Astrocyte (in vitro differentiated cells and primary cell): Measurements from ENCODE around the gene DCTN5.

Source experiments
- CTCF ChIP-seq: IDR thresholded peaks from 2 replicates; pipeline ENCODE4 v1.5.1; 2011; ENCODE audit warnings: low read depth, mild to moderate bottlenecking, inconsistent platforms, low read length, moderate library complexity; ENCODE audit not compliant: insufficient read depth
- EZH2 ChIP-seq: IDR thresholded peaks from 2 replicates; pipeline ENCODE4 v1.6.1; 2012; ENCODE audit warnings: mild to moderate bottlenecking, low read length, inconsistent platforms; ENCODE audit not compliant: insufficient read depth

- TF ChIP-seq CTCF (no peak), EZH2 (no peak)
These were observed 33.5 kb upstream of the DCTN5 start for GRCh38 chr16:23607726-23608125.
